Measurements from ENCODE around the gene PANX2. TPM values are rescaled to one million over a fixed set of nuclear protein-coding genes. Genes with fewer than 3 reads are reported as not detected.

PANX2 gene
- total and polyA plus RNA-seq, 9 of the 15 experiments (the other 6 are each of a cell fraction or from before 2014, with no cell fraction given): 0.01 to 3.9 (median 0.67) TPM; not detected in 1

DNA sequence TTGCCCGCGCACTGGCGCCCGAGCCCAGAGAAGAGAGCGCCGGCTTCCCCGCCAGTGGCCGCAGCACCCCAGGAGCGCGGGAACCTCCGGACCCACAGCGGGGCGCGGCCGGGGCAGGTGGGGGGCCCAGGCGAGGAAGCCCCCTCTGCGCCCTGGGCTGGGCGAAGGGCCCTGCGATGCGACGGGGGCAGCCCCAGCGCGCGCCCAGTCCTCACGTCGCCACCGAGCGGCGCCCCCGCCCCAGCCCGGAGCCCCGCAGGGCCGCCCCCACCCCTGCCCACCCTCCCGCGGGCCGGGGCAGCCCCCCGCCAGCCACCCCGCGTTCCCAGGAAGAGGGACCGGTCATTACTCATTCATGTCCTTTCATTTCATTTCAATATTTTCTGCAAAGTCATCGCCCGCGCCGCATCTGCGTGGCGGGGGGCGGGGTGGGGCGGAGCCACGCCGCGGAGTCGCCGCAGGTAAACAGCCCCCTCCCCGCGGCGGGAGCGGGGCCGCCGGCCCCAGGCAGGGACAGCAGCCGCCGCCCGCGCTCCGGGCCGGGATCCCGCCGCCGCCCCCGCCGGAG is 673 bp upstream of the PANX2 start (continued):
- TF ChIP-seq SMAD4 (CRISPR knock-in tag; conservative IDR thresholded peaks at IDR 0.05): 0 out of 2 replicates have a peak, but pooled peaks have one; percentile 23
- TF ChIP-seq, protein P1, sequence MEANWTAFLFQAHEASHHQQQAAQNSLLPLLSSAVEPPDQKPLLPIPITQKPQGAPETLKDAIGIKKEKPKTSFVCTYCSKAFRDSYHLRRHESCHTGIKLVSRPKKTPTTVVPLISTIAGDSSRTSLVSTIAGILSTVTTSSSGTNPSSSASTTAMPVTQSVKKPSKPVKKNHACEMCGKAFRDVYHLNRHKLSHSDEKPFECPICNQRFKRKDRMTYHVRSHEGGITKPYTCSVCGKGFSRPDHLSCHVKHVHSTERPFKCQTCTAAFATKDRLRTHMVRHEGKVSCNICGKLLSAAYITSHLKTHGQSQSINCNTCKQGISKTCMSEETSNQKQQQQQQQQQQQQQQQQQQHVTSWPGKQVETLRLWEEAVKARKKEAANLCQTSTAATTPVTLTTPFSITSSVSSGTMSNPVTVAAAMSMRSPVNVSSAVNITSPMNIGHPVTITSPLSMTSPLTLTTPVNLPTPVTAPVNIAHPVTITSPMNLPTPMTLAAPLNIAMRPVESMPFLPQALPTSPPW (CRISPR knock-in tag; IDR thresholded peaks at IDR 0.05): peak; percentile 92
- TF ChIP-seq, protein P2, sequence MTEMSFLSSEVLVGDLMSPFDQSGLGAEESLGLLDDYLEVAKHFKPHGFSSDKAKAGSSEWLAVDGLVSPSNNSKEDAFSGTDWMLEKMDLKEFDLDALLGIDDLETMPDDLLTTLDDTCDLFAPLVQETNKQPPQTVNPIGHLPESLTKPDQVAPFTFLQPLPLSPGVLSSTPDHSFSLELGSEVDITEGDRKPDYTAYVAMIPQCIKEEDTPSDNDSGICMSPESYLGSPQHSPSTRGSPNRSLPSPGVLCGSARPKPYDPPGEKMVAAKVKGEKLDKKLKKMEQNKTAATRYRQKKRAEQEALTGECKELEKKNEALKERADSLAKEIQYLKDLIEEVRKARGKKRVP (CRISPR knock-in tag; IDR thresholded peaks at IDR 0.05): no peak
- no peak for TF ChIP-seq RNF2 (IDR thresholded peaks at IDR 0.05)
- TF ChIP-seq NFE2 (IDR thresholded peaks at IDR 0.05; ENCODE audit: low read depth): peak; percentile 89
- no peak for TF ChIP-seq NFIC (IDR thresholded peaks at IDR 0.05)
- peak; percentile 48 for TF ChIP-seq MEIS2 (IDR thresholded peaks at IDR 0.05; ENCODE audit: partially characterized antibody)
- TF ChIP-seq ZNF75A (CRISPR knock-in tag; IDR thresholded peaks at IDR 0.05): no peak
- no peak for TF ChIP-seq NONO (IDR thresholded peaks at IDR 0.05; ENCODE audit: low read depth in 2 of 2, low read length in 1 of 2)
- TF ChIP-seq, protein P3, sequence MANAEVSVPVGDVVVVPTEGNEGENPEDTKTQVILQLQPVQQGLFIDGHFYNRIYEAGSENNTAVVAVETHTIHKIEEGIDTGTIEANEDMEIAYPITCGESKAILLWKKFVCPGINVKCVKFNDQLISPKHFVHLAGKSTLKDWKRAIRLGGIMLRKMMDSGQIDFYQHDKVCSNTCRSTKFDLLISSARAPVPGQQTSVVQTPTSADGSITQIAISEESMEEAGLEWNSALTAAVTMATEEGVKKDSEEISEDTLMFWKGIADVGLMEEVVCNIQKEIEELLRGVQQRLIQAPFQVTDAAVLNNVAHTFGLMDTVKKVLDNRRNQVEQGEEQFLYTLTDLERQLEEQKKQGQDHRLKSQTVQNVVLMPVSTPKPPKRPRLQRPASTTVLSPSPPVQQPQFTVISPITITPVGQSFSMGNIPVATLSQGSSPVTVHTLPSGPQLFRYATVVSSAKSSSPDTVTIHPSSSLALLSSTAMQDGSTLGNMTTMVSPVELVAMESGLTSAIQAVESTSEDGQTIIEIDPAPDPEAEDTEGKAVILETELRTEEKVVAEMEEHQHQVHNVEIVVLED (CRISPR knock-in tag; IDR thresholded peaks at IDR 0.05): peak; percentile 52; the same call in 1 of the 2 replicates
- TF ChIP-seq HDGF (IDR thresholded peaks at IDR 0.05): no peak
- TF ChIP-seq KDM5B (IDR thresholded peaks at IDR 0.05; ENCODE audit: insufficient replicate concordance, low read depth, low read length): peak; percentile 23
- TF ChIP-seq MTF1 (CRISPR knock-in tag; IDR thresholded peaks at IDR 0.05; ENCODE audit: borderline replicate concordance): no peak
- peak; percentile 51; the same call in 1 of the 2 replicates for TF ChIP-seq CREM (IDR thresholded peaks at IDR 0.05; ENCODE audit: low read depth)
- no peak for TF ChIP-seq RFX7 (CRISPR knock-in tag; IDR thresholded peaks at IDR 0.05)
- TF ChIP-seq FOXJ3 (CRISPR knock-in tag; IDR thresholded peaks at IDR 0.05): no peak
- TF ChIP-seq MAFF (IDR thresholded peaks at IDR 0.05; ENCODE audit: low read length): peak; percentile 37
- TF ChIP-seq MYC (IDR thresholded peaks at IDR 0.05; ENCODE audit: low read depth, low read length): peak; percentile 55
- TF ChIP-seq MYC (CRISPR knock-in tag; IDR thresholded peaks at IDR 0.05; ENCODE audit: borderline replicate concordance, low read depth): no peak
- peak in 1 of 3 experiments; percentile 10 for TF ChIP-seq YY1 (IDR thresholded peaks at IDR 0.05; ENCODE audit: borderline replicate concordance in 1 of 3, control insufficient read depth in 1 of 3, extremely low read depth in 1 of 3, insufficient read depth in 3 of 3, insufficient read length in 1 of 3, insufficient replicate concordance in 2 of 3, low read depth in 1 of 3, low read length in 2 of 3)
- TF ChIP-seq ZBTB7A (IDR thresholded peaks at IDR 0.05; ENCODE audit: borderline replicate concordance, control insufficient read depth, low read depth, low read length): peak; percentile 62
- TF ChIP-seq MAFK (IDR thresholded peaks at IDR 0.05; ENCODE audit: low read length): peak; percentile 55; the same call in 1 of the 2 replicates
- TF ChIP-seq ZNF184 (CRISPR knock-in tag; IDR thresholded peaks at IDR 0.05): no peak
- TF ChIP-seq TBP (optimal IDR thresholded peaks at IDR 0.05; ENCODE audit: low read depth, low read length): peak; percentile 44
- no peak for TF ChIP-seq ZNF217 (CRISPR knock-in tag; IDR thresholded peaks at IDR 0.05)
- TF ChIP-seq ZNF140 (CRISPR knock-in tag; IDR thresholded peaks at IDR 0.05): no peak
- no peak for TF ChIP-seq EZH2 (IDR thresholded peaks at IDR 0.05; ENCODE audit: borderline replicate concordance, low read depth, low read length)
